HepG2 (cell line): ENCODE results near the gene SLC17A9. TPM values are rescaled to one million over a fixed set of nuclear protein-coding genes. Genes with fewer than 3 reads are reported as not detected.

Source experiments
- AGO1 ChIP-seq: fragments of 200-400 bp; formaldehyde crosslinking; IDR thresholded peaks from 2 replicates; pipeline ENCODE4 v1.6.1; 2017; ENCODE audit warnings: mild to moderate bottlenecking, low read depth, low read length, moderate library complexity; ENCODE audit not compliant: poor library complexity, severe bottlenecking
- CSRNP2 ChIP-seq: sonication (generic); formaldehyde crosslinking; conservative IDR thresholded peaks from 2 replicates; pipeline ENCODE4 v1.8.0; 2022; ENCODE audit warnings: low read depth, missing genetic modification reagents
- FOXM1 ChIP-seq: sonication (generic); formaldehyde crosslinking; IDR thresholded peaks from 2 replicates; pipeline ENCODE4 v1.5.0; 2020; ENCODE audit warnings: missing genetic modification reagents
- KIAA2018 ChIP-seq: sonication (generic); formaldehyde crosslinking; IDR thresholded peaks from 2 replicates; pipeline ENCODE4 v1.5.0; 2020; ENCODE audit warnings: mild to moderate bottlenecking, missing genetic modification reagents, borderline replicate concordance
- LCORL ChIP-seq, 2 experiments: fragments of 450-650 bp in 1 of 2; sonication (generic) in 1 of 2; formaldehyde crosslinking in 1 of 2; IDR thresholded peaks; 2 replicates each; pipeline versions ENCODE4 v1.5.0 to v1.6.1; 2017 to 2020; ENCODE audit warnings: antibody characterized with exemption in 1 of 2, missing genetic modification reagents in 1 of 2
- MED1 ChIP-seq: sonication (generic); formaldehyde crosslinking; IDR thresholded peaks from 2 replicates; pipeline ENCODE4 v1.4.0; 2020; ENCODE audit warnings: missing genetic modification reagents
- MTERF4 ChIP-seq: sonication (generic); formaldehyde crosslinking; IDR thresholded peaks from 2 replicates; pipeline ENCODE4 v1.8.0; 2023; ENCODE audit warnings: mild to moderate bottlenecking, missing genetic modification reagents
- NPAS2 ChIP-seq: sonication (generic); formaldehyde crosslinking; IDR thresholded peaks from 2 replicates; pipeline ENCODE4 v1.8.0; 2022; ENCODE audit warnings: mild to moderate bottlenecking, missing genetic modification reagents, borderline replicate concordance
- NR2F2 ChIP-seq: IDR thresholded peaks from 2 replicates; pipeline ENCODE4 v1.6.1; 2012; ENCODE audit warnings: low read depth, inconsistent platforms, borderline replicate concordance
- SMAD9 ChIP-seq: sonication (generic); formaldehyde crosslinking; IDR thresholded peaks from 2 replicates; pipeline ENCODE4 v1.5.1; 2020; ENCODE audit warnings: mild to moderate bottlenecking, missing genetic modification reagents
- U2AF2 ChIP-seq: fragments of 200-400 bp; formaldehyde crosslinking; IDR thresholded peaks from 2 replicates; pipeline ENCODE4 v1.6.1; 2017; ENCODE audit warnings: low read depth, mild to moderate bottlenecking, low read length
- ZNF124 ChIP-seq: sonication (generic); formaldehyde crosslinking; IDR thresholded peaks from 2 replicates; pipeline ENCODE4 v1.4.0; 2020; ENCODE audit warnings: missing genetic modification reagents
- ZNF34 ChIP-seq: sonication (generic); formaldehyde crosslinking; IDR thresholded peaks from 2 replicates; pipeline ENCODE4 v1.4.0; 2020; ENCODE audit warnings: mild to moderate bottlenecking, missing genetic modification reagents, borderline replicate concordance
- ZNF367 ChIP-seq: sonication (generic); formaldehyde crosslinking; IDR thresholded peaks from 2 replicates; pipeline ENCODE4 v1.4.0; 2020; ENCODE audit warnings: missing genetic modification reagents, borderline replicate concordance
- ZNF652 ChIP-seq: IDR thresholded peaks from 2 replicates; pipeline ENCODE4 v1.6.1; 2016; ENCODE audit warnings: low read depth, borderline replicate concordance
- polyA plus RNA-seq, 8 experiments: library from polyadenylated mRNA; depleted of rRNA in 3 of 8; stranded (reverse) in 7 of 8; unstranded in 1 of 8; fragments of >200 nt; fragmentation: Illumina TruSeq in 4 of 8; extraction: Trizol in 4 of 8; gene quantifications; 2 replicates each; pipeline versions ENCODE4 v1.2.1 to v1.2.3, GENCODE V29; 2011 to 2016; ENCODE audit warnings: low read depth in 4 of 8, missing spikeins in 1 of 8, mixed read lengths in 1 of 8; ENCODE audit not compliant: insufficient read depth in 1 of 8
- total RNA-seq, 5 experiments: library from RNA; depleted of rRNA; stranded (reverse); fragments of >200 nt; fragmentation: Illumina TruSeq; extraction: Trizol; gene quantifications; 2 replicates each; pipeline ENCODE4 v1.2.3, GENCODE V29; 2016; ENCODE audit warnings: low read depth in 1 of 5
- TF ChIP-seq, protein P1 (sequence below): sonication (generic); formaldehyde crosslinking; IDR thresholded peaks from 2 replicates; pipeline ENCODE4 v1.4.0; 2020; ENCODE audit warnings: low read depth, mild to moderate bottlenecking, missing genetic modification reagents

The SLC17A9 gene
- total and polyA plus RNA-seq, 2 of the 13 experiments (the other 11 are each of a cell fraction or from before 2014, with no cell fraction given) = 110 to 191 TPM

- TF ChIP-seq KIAA2018 (CRISPR knock-in tag) (no peak), ZNF34 (CRISPR knock-in tag) (peak; percentile 81; the same call in 1 of the 2 replicates), SMAD9 (CRISPR knock-in tag) (no peak), CSRNP2 (no peak), LCORL (IDR thresholded peaks at IDR 0.05) (no peak), LCORL (CRISPR knock-in tag; IDR thresholded peaks at IDR 0.05) (peak; percentile 98), ZNF367 (CRISPR knock-in tag) (no peak), U2AF2 (no peak), MED1 (CRISPR knock-in tag) (peak; percentile 99), FOXM1 (CRISPR knock-in tag) (no peak), ZNF124 (CRISPR knock-in tag) (peak; percentile 97), MTERF4 (peak; percentile 72; the same call in 1 of the 2 replicates), AGO1 (no peak), NR2F2 (peak; percentile 82; the same call in 1 of the 2 replicates), ZNF652 (CRISPR knock-in tag) (peak; percentile 54), NPAS2 (CRISPR knock-in tag) (no peak)
- TF ChIP-seq, protein P1, sequence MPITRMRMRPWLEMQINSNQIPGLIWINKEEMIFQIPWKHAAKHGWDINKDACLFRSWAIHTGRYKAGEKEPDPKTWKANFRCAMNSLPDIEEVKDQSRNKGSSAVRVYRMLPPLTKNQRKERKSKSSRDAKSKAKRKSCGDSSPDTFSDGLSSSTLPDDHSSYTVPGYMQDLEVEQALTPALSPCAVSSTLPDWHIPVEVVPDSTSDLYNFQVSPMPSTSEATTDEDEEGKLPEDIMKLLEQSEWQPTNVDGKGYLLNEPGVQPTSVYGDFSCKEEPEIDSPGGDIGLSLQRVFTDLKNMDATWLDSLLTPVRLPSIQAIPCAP (CRISPR knock-in tag) = no peak; the same call in 1 of the 2 replicates
These were observed 35.6 kb upstream of the SLC17A9 start (continued) for GRCh38 chr20:62916703-62917476.
